Measurements from ENCODE around the gene ARFGAP2. TPM values are rescaled to one million over a fixed set of nuclear protein-coding genes. Genes with fewer than 3 reads are reported as not detected.

Gene ARFGAP2
- total RNA-seq, 1 donor from 2014 or later = 119 TPM

- no peak for TF ChIP-seq CTCF (IDR thresholded peaks at IDR 0.05; ENCODE audit: partially characterized antibody, unreplicated experiment)
- Mint-ChIP-seq H3K27ac (ENCODE audit: unreplicated experiment) (no peak overlapping the region), H3K4me3 (ENCODE audit: unreplicated experiment) (peak overlapping the region; percentile 75), H3K36me3 (ENCODE audit: unreplicated experiment) (no peaks in the 10 kb centered on the region), H3K27me3 (ENCODE audit: unreplicated experiment) (peaks cover 3% of the 10 kb centered on the region), H3K4me1 (ENCODE audit: low read depth, unreplicated experiment) (peaks cover 21% of the 10 kb centered on the region), H3K9me3 (ENCODE audit: unreplicated experiment) (no peaks in the 10 kb centered on the region)
- no peak for DNase-seq
Observed at GRCh38 chr11:47183969-47184368, 7.3 kb upstream of the ARFGAP2 start.

DNA sequence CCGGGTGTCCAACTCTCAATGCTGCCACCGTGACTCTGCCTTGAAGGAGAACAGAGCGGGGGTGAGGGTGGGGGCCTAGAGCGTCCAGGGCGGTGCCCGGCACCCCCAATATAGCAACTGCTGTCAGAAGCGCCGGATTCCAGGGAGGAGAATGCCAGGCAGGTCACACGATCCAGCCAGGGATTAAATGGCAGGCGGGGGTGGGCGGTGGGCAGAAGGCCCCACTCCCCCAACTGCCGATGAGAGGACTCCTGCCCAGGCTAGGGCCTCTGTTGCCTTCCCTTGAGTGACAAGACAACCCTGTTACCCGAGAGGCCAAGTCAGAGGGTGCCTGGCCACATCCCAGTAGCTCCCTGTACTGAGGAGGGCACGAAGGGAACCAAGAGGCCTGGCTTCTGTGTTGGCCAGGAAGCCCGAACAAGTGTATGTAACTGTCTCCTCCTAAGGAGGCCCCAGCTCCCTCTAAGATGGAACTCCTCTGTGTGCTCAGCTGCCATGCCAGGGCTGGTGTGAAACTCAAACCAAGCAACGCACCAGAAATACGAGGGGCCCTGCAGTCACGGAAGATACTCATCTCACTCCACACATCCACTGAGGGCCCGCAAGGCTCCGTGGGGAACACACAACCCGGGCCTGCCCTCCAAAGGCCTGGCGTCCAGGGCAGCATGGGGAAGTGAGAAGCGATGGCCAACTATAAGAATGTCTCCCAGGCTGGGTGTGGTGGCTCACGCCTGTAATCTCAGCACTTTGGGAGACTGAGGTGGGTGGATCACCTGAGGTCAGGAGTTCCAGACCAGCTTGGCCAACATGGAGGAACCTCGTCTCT lies 6.6 kb upstream of the ARFGAP2 start:
- Mint-ChIP-seq H3K4me3 (ENCODE audit: unreplicated experiment) (no peak overlapping the region), H3K27ac (ENCODE audit: unreplicated experiment) (no peak overlapping the region), H3K4me1 (ENCODE audit: low read depth, unreplicated experiment) (peaks cover 21% of the 10 kb centered on the region), H3K36me3 (ENCODE audit: unreplicated experiment) (no peaks in the 10 kb centered on the region), H3K27me3 (ENCODE audit: unreplicated experiment) (peaks cover 3% of the 10 kb centered on the region), H3K9me3 (ENCODE audit: unreplicated experiment) (no peaks in the 10 kb centered on the region)
- DNase-seq = no peak
- no peak for TF ChIP-seq CTCF (IDR thresholded peaks at IDR 0.05; ENCODE audit: partially characterized antibody, unreplicated experiment)

- H3K27ac Mint-ChIP-seq (ENCODE audit: unreplicated experiment) = no peak overlapping the region
- no peak for TF ChIP-seq CTCF (IDR thresholded peaks at IDR 0.05; ENCODE audit: partially characterized antibody, unreplicated experiment)
- H3K4me1 Mint-ChIP-seq (ENCODE audit: low read depth, unreplicated experiment) = peaks cover 12% of the 10 kb centered on the region
- no peaks in the 10 kb centered on the region for H3K36me3 Mint-ChIP-seq (ENCODE audit: unreplicated experiment)
- DNase-seq = no peak
- no peak overlapping the region for H3K4me3 Mint-ChIP-seq (ENCODE audit: unreplicated experiment)
- peaks cover under 1% of the 10 kb centered on the region for H3K9me3 Mint-ChIP-seq (ENCODE audit: unreplicated experiment)
- peaks cover 3% of the 10 kb centered on the region for H3K27me3 Mint-ChIP-seq (ENCODE audit: unreplicated experiment)
Observed at GRCh38 chr11:47182380-47182779, 5.7 kb upstream of the ARFGAP2 start.

GRCh38 chr11:47181271-47181670 lies 4.6 kb upstream of the ARFGAP2 start:
- DNase-seq = no peak
- Mint-ChIP-seq H3K9me3 (ENCODE audit: unreplicated experiment) (peaks cover 4% of the 10 kb centered on the region), H3K27me3 (ENCODE audit: unreplicated experiment) (peaks cover 5% of the 10 kb centered on the region), H3K4me3 (ENCODE audit: unreplicated experiment) (no peak overlapping the region), H3K4me1 (ENCODE audit: low read depth, unreplicated experiment) (peaks cover 9% of the 10 kb centered on the region), H3K36me3 (ENCODE audit: unreplicated experiment) (no peaks in the 10 kb centered on the region), H3K27ac (ENCODE audit: unreplicated experiment) (no peak overlapping the region)
- TF ChIP-seq CTCF (IDR thresholded peaks at IDR 0.05; ENCODE audit: partially characterized antibody, unreplicated experiment) = no peak

GRCh38 chr11:47180006-47180787 lies 3.5 kb upstream of the ARFGAP2 start:
- Mint-ChIP-seq H3K27ac (ENCODE audit: unreplicated experiment) (no peak overlapping the region), H3K27me3 (ENCODE audit: unreplicated experiment) (peaks cover 7% of the 10 kb centered on the region), H3K4me3 (ENCODE audit: unreplicated experiment) (no peak overlapping the region), H3K9me3 (ENCODE audit: unreplicated experiment) (peaks cover 11% of the 10 kb centered on the region), H3K4me1 (ENCODE audit: low read depth, unreplicated experiment) (peaks cover 16% of the 10 kb centered on the region), H3K36me3 (ENCODE audit: unreplicated experiment) (no peaks in the 10 kb centered on the region)
- no peak for TF ChIP-seq CTCF (IDR thresholded peaks at IDR 0.05; ENCODE audit: partially characterized antibody, unreplicated experiment)
- DNase-seq = no peak
